Fibroblast of villous mesenchyme (primary cell): ENCODE measurements around the gene CCDC91. TPM values are rescaled to one million over a fixed set of nuclear protein-coding genes. Genes with fewer than 3 reads are reported as not detected.
"Not testable (repeated sequence)": the region's sequence is repeated elsewhere in the genome, so short reads cannot be mapped to it uniquely, and the experiment has no call there.

Source experiments
- DNase-seq: peaks from one replicate; pipeline ENCODE4 v3.0.0-alpha.2; 2010; ENCODE audit warnings: low read depth
- H3K4me3 ChIP-seq: 2 replicates; pipeline ENCODE4 v1.5.1; 2011; ENCODE audit warnings: low read depth, mild to moderate bottlenecking, low read length
- total RNA-seq: library from RNA; depleted of rRNA; stranded (reverse); fragments of >200 nt; gene quantifications from 2 replicates; pipeline ENCODE4 v1.2.3, GENCODE V29; 2012
- TF ChIP-seq, protein P1 (sequence below): IDR thresholded peaks from 2 replicates; pipeline ENCODE4 v1.5.1; 2012; ENCODE audit warnings: low read depth, mild to moderate bottlenecking, low read length; ENCODE audit not compliant: insufficient read depth

The CCDC91 gene
- total RNA-seq, 1 donor = 30.7 TPM

DNA sequence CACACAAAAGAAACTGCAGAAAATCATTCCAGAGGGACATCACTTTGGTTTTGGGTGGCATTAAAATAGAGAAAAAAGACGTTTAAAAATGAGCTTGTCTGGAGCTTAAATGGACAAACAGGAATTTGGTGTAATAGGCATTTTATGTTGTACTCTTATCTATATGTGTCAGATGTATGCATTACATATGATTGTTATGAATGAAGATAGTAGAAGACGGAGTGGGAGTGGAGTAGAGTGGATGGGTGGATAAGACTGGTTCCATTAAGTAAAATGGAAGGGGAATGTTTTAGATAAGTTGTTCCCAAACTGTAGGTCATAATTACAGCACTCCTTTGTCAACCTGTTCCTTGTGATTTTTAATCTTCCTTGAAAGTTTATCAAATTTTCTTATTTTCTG, 1.9 kb downstream of the CCDC91 start:
- TF ChIP-seq, protein P1, sequence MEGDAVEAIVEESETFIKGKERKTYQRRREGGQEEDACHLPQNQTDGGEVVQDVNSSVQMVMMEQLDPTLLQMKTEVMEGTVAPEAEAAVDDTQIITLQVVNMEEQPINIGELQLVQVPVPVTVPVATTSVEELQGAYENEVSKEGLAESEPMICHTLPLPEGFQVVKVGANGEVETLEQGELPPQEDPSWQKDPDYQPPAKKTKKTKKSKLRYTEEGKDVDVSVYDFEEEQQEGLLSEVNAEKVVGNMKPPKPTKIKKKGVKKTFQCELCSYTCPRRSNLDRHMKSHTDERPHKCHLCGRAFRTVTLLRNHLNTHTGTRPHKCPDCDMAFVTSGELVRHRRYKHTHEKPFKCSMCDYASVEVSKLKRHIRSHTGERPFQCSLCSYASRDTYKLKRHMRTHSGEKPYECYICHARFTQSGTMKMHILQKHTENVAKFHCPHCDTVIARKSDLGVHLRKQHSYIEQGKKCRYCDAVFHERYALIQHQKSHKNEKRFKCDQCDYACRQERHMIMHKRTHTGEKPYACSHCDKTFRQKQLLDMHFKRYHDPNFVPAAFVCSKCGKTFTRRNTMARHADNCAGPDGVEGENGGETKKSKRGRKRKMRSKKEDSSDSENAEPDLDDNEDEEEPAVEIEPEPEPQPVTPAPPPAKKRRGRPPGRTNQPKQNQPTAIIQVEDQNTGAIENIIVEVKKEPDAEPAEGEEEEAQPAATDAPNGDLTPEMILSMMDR = no peak
- no peak overlapping the region for H3K4me3 ChIP-seq
- DNase-seq = no peak

DNA sequence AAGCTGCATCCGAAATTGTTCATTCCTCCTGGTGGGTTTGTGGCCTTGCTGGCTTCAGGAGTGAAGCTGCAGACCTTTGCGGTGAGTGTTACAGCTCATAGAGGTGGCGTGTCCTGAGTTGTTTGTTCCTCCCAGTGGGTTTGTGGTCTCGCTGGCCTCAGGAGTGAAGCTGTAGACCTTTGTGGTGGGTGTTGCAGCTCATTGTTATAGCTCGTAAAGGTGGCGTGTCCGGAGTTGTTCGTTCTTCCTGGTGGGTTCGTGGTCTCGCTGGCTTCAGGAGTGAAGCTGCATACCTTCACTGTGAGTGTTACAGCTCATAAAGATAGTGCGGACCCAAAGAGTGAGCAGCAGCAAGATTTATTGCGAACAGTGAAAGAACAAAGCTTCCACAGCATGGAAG, 4.4 kb downstream of the CCDC91 start:
- not testable (repeated sequence) for H3K4me3 ChIP-seq, DNase-seq

DNA sequence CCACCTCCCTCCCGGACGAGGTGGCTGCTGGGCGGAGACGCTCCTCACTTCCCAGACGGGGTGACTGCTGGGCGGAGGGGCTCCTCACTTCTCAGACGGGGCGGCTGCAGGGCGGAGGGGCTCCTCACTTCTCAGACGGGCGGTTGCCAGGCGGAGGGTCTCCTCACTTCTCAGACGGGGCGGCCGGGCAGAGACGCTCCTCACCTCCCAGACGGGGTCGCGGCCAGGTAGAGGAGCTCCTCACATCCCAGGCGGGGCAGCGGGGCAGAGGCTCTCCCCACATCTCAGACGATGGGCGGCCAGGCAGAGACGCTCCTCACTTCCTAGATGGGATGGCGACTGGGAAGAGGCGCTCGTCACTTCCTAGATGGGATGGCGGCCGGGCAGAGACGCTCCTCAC, 10.9 kb downstream of the CCDC91 start:
- not testable (repeated sequence) for H3K4me3 ChIP-seq

DNA sequence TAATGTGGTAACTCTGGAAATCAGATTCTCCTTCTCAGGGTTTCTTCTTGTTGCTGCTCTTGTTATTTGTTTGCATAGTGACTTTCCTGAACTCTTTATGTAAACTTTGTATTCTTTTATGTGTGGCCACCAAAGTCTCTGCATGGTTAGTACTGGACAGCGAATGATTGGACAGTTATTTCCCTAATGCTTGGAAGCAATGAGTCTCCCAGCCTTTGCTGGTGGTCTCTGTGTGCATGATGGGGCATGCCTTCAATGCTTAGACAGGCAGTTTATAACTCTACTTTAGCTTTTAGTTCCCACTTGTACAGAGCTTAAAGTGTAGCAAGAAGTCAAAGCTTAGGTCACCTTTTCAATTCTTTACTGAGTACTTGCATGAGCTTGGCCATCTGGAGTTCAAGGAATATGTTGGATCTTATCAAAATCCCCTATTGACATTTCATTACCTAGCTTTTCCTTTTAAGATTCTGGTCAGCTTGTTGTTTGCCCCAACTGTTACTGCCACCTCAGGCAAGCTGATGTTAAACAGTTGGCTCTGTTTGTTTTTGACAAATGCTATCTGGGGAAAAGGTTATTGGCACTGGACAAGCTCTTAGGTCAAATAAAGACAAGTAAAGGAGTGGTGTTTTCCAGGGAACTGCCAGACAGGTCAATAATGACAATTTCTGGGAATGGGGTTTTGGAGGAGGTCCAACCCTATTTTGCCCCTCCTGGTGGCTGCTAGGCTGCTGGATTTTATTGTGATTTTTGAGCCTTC, 12.3 kb downstream of the CCDC91 start:
- TF ChIP-seq, protein P1 = no peak
- no peak for DNase-seq
- no peak overlapping the region for H3K4me3 ChIP-seq

More for the DNA sequence above, 10.9 kb downstream of the CCDC91 start:
- DNase-seq = not testable (repeated sequence)

DNA sequence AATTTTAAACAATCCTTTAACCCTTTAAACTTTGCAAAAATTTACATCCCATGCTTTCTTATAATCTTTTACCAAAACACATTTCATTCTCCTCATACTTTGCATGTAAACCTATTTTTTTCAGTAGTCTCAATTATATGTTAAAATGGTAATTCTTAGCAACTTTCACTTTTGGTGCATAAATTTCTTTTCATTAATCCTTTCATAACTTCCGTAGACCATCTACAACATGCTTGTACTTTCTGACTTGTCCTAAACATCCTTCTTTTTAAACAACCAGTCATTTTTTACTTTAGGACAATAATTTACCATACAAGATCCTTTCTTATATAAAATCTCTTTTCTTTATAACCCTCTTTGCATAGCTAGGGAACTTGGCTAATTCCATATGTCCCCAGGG, 19.5 kb downstream of the CCDC91 start:
- no peak for DNase-seq
- no peak overlapping the region for H3K4me3 ChIP-seq
- TF ChIP-seq, protein P1 = no peak

DNA sequence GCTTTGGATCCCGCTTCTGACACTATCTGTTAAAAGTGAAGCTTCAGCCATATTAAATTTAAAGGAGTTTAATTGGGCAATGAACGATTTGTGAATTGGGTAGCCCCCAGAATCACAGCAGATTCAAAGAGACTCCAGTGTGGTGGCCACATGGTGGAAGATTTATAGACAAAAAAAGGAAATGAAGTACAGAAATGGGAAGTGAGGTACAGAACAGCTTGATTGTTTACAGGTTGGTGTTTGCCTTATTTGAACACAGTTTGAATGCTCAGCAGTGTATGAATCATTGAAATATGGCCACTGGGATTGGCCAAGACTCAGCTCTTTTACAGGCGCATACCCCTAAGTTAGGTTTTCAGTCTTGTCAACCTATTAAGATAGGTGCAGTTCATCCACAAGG, 21.9 kb downstream of the CCDC91 start:
- DNase-seq = no peak
- no peak overlapping the region for H3K4me3 ChIP-seq
- TF ChIP-seq, protein P1 = no peak

DNA sequence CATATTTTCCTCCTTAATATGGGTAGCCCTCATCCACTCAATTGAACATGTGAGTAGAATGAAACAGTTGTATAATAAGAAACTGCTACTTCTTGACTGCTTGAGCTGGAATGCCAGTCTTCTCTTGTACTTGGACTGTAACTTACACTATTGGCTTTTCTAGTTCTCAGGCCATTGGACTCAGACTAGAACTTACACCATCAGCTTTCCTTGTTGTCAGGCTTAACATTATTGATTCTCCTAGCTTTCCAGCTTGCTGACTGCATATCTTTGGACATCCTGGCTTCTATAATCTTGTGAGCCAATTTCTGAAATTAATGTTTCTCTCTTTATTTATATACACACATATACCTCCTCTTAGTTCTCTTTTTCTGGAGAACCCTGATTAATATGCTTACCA, 24.8 kb downstream of the CCDC91 start:
- TF ChIP-seq, protein P1 = no peak
- H3K4me3 ChIP-seq = no peak overlapping the region
- DNase-seq = no peak

DNA sequence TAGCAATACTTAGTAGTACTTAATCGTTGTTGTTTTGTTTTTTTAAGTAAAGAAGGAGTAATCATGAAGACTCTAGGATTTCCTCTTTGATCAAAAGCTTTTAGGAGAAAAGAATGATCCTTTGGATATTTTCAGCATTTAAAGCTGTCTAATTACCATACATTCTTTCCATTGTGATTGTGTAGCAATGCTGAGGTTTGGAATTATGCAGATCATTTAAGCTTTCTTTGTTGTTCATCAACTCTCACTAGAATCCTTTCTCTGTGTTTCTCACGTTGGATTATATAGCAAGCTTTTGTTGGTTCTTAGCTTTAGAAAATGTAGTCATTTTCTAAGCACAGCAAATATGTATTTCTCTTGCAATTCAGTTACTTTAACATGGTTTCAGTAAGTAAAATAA, 25.8 kb downstream of the CCDC91 start:
- no peak for DNase-seq
- TF ChIP-seq, protein P1 = no peak
- H3K4me3 ChIP-seq = no peak overlapping the region
